DND-41 (cell line): Measurements from ENCODE around the gene FAF1.

Source experiments
- CTCF ChIP-seq: IDR thresholded peaks from 2 replicates; pipeline ENCODE4 v1.5.1; 2012; ENCODE audit warnings: borderline replicate concordance, low read length, moderate library complexity, mild to moderate bottlenecking; ENCODE audit not compliant: poor library complexity, severe bottlenecking; ENCODE audit errors: extremely low read depth
- EZH2 ChIP-seq: IDR thresholded peaks from 3 replicates; pipeline ENCODE4 v1.6.1; 2012; ENCODE audit warnings: borderline replicate concordance, low read depth, mild to moderate bottlenecking, moderate library complexity, low read length, inconsistent platforms; ENCODE audit not compliant: severe bottlenecking

GRCh38 chr1:50527249-50527986 is 432.6 kb downstream of the FAF1 start:
- TF ChIP-seq EZH2 (no peak), CTCF (no peak)
